Vagina (tissue), 2 donors: ENCODE measurements around the gene SAT2. TPM values are rescaled to one million over a fixed set of nuclear protein-coding genes. Genes with fewer than 3 reads are reported as not detected.
A peak's percentile ranks its signal among the peaks of the same experiment; 100 is the strongest.

Experiments
- DNase-seq, 2 donors: peaks; one replicate each; pipeline ENCODE4 v3.0.0-alpha.2; 2017; ENCODE audit errors: extremely low spot score in 2 of 2
- H3K27ac ChIP-seq: fragments of 200-600 bp; sonication (generic); one replicate; pipeline ENCODE4 v1.5.1; 2019
- H3K27me3 ChIP-seq: fragments of 200-600 bp; sonication (generic); one replicate; pipeline ENCODE4 v1.5.1; 2019
- H3K36me3 ChIP-seq, 2 donors: fragments of 200-600 bp; sonication (generic); one replicate each; pipeline ENCODE4 v1.5.1; 2017 to 2019
- H3K4me1 ChIP-seq: fragments of 200-600 bp; sonication (generic); one replicate; pipeline ENCODE4 v1.5.1; 2019
- H3K4me3 ChIP-seq, 2 donors: fragments of 200-600 bp; sonication (generic); 1 replicate in 1 of 2; 2 replicates in 1 of 2; pipeline ENCODE4 v1.5.1; 2016 to 2019
- H3K9me3 ChIP-seq: fragments of 200-600 bp; sonication (generic); one replicate; pipeline ENCODE4 v1.5.1; 2019
- POLR2A ChIP-seq, 2 donors: fragments of 450-650 bp; IDR thresholded peaks; one replicate each; pipeline ENCODE4 v1.6.1; 2017; ENCODE audit warnings: antibody characterized with exemption in 2 of 2, mild to moderate bottlenecking in 2 of 2, moderate library complexity in 2 of 2
- POLR2AphosphoS5 ChIP-seq, 2 donors: sonication (generic); formaldehyde crosslinking; IDR thresholded peaks; one replicate each; pipeline ENCODE4 v1.9.0; 2017; ENCODE audit warnings: antibody characterized with exemption in 2 of 2, mild to moderate bottlenecking in 2 of 2, low read depth in 1 of 2; ENCODE audit not compliant: insufficient read depth in 1 of 2
- intact Hi-C: fragments of 100-400 bp; cut with DNase I; formaldehyde crosslinking; loops from one replicate; pipeline ENCODE4 v1.15.1; 2023
- total RNA-seq: library from RNA; depleted of rRNA; stranded (reverse); fragments of >200 nt; gene quantifications from one replicate; pipeline ENCODE4 v1.2.3, GENCODE V29; 2016
- TF ChIP-seq, protein P1 (sequence below), 3 experiments: fragments of 450-650 bp in 2 of 3; fragments of 200-600 bp in 1 of 3; sonication (generic) in 1 of 3; IDR thresholded peaks; one replicate each; pipeline ENCODE4 v1.5.1; 2017 to 2019; ENCODE audit warnings: antibody characterized with exemption in 3 of 3, mild to moderate bottlenecking in 2 of 3, moderate library complexity in 2 of 3

Gene SAT2
- total RNA-seq, 1 donor from 2014 or later: 69.7 TPM

DNA sequence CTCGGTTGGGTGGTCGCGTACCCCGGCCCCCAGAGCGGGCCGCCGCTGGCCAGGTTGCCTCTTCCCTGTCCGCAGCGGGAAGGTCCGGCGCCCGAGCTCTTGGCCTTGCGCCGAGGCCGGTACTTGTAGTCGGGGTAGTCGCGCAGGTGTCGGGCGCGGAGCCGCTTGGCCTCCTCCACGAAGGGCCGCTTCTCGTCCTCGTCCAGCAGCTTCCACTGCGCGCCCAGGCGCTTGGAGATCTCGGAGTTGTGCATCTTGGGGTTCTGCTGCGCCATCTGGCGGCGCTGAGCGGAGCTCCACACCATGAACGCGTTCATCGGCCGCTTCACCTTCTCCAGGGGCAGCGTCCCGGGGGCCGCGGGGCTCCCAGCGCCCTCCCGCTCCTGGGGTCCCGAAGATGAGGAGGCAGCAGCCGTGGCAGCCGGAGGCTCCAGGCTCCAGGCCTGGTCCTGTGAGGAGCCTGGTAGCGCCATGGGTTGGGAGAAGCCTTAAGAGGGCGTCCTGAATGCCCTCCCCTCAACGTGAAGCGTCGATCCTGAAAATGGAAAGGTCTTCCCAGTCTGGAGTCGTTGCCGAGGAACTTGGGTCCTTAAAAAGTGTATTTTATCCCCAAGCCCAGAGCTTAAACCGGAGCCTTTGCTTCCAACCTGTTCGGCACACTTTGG, 38.3 kb downstream of the SAT2 start:
- no peaks in the 10 kb centered on the region for H3K27me3 ChIP-seq
- H3K27ac ChIP-seq: peak overlapping the region; percentile 97
- peak overlapping the region; percentile 52 to 66 for H3K4me3 ChIP-seq
- no peaks in the 10 kb centered on the region for H3K9me3 ChIP-seq
- H3K4me1 ChIP-seq: peaks cover 42% of the 10 kb centered on the region
- H3K36me3 ChIP-seq: peaks cover 0 to 36% of the 10 kb centered on the region in 2 donors
- TF ChIP-seq POLR2AphosphoS5 (IDR thresholded peaks at IDR 0.05; ENCODE audit: insufficient read depth in 1 of 2, low read depth in 1 of 2) (peak; percentile 34 to 74), POLR2A (IDR thresholded peaks at IDR 0.05) (peak in 1 of 2 donors; percentile 14)
- TF ChIP-seq, protein P1, sequence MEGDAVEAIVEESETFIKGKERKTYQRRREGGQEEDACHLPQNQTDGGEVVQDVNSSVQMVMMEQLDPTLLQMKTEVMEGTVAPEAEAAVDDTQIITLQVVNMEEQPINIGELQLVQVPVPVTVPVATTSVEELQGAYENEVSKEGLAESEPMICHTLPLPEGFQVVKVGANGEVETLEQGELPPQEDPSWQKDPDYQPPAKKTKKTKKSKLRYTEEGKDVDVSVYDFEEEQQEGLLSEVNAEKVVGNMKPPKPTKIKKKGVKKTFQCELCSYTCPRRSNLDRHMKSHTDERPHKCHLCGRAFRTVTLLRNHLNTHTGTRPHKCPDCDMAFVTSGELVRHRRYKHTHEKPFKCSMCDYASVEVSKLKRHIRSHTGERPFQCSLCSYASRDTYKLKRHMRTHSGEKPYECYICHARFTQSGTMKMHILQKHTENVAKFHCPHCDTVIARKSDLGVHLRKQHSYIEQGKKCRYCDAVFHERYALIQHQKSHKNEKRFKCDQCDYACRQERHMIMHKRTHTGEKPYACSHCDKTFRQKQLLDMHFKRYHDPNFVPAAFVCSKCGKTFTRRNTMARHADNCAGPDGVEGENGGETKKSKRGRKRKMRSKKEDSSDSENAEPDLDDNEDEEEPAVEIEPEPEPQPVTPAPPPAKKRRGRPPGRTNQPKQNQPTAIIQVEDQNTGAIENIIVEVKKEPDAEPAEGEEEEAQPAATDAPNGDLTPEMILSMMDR (IDR thresholded peaks at IDR 0.05): peak; percentile 84 to 95 (median 91)
- no peak for DNase-seq
- intact Hi-C loops: no loop called here

DNA sequence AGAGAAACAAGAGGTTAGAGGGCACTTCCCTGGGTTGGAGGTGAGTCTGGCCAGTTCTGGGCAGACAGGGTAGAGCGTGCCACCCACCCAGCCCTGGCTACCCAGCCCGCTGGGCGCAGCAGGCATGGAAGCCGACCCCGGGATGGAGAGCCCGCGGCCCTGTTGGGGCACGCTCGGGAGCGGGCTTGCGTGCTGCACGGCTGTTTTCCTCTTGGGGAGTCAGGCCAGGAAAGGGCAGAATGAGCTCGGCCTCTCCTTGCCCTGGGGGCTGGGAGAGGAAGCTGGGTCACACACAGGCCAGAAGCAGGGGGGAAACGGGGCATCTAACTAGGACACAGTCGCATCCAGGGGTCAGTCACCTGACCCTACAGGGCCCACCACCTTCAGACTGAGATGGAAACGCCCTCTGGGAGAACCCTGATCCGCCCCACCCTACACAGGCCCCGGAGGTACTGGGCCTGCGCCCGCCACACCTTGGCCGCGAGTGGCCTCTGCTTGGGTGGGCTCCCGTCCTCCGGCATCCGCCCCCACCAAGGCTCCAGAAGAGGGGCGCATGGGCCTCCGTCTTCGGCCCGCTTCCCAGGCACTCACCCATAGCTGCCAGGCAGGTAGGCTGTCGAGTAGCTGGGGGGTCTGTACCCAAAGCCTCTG, 38.9 kb downstream of the SAT2 start:
- H3K36me3 ChIP-seq: peaks cover 0 to 29% of the 10 kb centered on the region in 2 donors
- intact Hi-C loops: no loop called here
- no peak for DNase-seq
- H3K9me3 ChIP-seq: no peaks in the 10 kb centered on the region
- TF ChIP-seq, protein P1 (IDR thresholded peaks at IDR 0.05): no peak
- TF ChIP-seq POLR2A (IDR thresholded peaks at IDR 0.05) (no peak), POLR2AphosphoS5 (IDR thresholded peaks at IDR 0.05; ENCODE audit: insufficient read depth in 1 of 2, low read depth in 1 of 2) (no peak)
- H3K27me3 ChIP-seq: no peaks in the 10 kb centered on the region
- peak overlapping the region; percentile 52 to 66 for H3K4me3 ChIP-seq
- peaks cover 45% of the 10 kb centered on the region for H3K4me1 ChIP-seq
- peak overlapping the region; percentile 97 for H3K27ac ChIP-seq

DNA sequence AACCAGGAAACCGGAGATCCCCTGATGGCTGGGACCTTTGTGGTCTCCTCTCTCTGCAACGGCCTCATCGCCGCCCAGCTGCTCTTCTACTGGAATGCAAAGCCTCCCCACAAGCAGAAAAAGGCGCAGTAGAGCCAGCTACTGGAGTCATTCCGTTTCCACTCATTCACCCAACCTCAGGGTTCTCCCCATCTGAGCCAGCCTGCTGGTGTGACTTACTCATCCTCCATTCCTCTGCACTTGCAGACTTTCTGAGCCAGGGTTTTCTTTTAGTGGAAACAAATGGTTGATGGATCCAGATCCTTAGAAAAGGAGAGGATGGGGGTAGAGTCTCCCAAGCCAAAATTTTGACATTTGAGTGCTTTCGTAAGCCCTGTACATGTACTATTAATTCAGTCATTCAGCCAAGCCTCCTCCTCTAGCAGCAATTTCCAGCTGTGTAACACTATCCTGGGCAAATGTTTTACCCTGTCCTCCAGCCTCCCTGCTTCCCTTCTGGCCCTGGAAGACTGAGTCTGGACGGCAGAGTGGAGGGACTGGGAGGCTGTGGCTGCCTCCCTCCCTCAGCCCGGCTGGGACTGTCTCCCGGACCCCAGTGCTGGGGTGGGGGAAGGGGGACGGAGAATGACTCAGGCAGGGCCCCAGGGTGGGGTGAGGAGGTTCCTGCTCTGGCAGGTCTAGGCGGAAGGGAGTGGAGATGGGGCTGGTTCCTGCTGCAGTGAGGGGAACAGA, 40.0 kb downstream of the SAT2 start:
- TF ChIP-seq, protein P1 (IDR thresholded peaks at IDR 0.05): no peak
- TF ChIP-seq POLR2A (IDR thresholded peaks at IDR 0.05) (no peak), POLR2AphosphoS5 (IDR thresholded peaks at IDR 0.05; ENCODE audit: insufficient read depth in 1 of 2, low read depth in 1 of 2) (peak; percentile 46 to 76)
- no peaks in the 10 kb centered on the region for H3K9me3 ChIP-seq
- peaks cover 53% of the 10 kb centered on the region for H3K4me1 ChIP-seq
- H3K36me3 ChIP-seq: peaks cover 0 to 18% of the 10 kb centered on the region in 2 donors
- peak overlapping the region; percentile 15 to 52 for H3K4me3 ChIP-seq
- no peak for DNase-seq
- intact Hi-C loops: no loop called here
- peak overlapping the region; percentile 97 for H3K27ac ChIP-seq
- H3K27me3 ChIP-seq: no peaks in the 10 kb centered on the region

DNA sequence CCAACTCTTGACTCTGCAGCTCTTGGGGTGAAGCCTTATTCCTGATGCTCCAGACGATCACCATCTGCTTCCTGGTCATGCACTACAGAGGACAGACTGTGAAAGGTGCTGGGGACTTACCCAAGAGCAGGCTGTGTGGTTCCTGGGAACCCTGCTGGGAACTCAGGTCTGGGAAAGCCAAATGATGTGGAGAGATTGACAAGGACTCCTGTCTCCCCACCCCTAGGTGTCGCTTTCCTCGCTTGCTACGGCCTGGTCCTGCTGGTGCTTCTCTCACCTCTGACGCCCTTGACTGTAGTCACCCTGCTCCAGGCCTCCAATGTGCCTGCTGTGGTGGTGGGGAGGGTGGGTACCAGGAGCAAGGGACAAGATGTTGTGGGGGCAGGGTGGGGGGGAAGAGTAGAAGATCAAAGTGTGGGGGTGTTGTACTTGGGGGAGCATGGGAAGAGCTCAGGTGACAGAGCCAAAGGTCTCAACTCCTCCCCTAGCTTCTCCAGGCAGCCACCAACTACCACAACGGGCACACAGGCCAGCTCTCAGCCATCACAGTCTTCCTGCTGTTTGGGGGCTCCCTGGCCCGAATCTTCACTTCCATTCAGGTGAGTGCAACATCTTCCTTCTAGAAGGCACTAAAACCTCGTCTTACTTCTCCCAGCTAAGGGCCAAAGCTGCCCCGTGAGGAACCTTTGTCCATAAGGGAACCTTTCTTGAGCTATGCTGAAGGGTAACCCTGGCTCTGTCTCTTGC, 40.8 kb downstream of the SAT2 start:
- TF ChIP-seq POLR2A (IDR thresholded peaks at IDR 0.05): no peak
- TF ChIP-seq, protein P1 (IDR thresholded peaks at IDR 0.05): no peak
- H3K27ac ChIP-seq: peak overlapping the region; percentile 97
- H3K27me3 ChIP-seq: no peaks in the 10 kb centered on the region
- H3K36me3 ChIP-seq: peaks cover 0 to 11% of the 10 kb centered on the region in 2 donors
- DNase-seq: no peak
- no peaks in the 10 kb centered on the region for H3K9me3 ChIP-seq
- H3K4me1 ChIP-seq: peaks cover 60% of the 10 kb centered on the region
- intact Hi-C loops: no loop called here
- H3K4me3 ChIP-seq: no peak overlapping the region
